Hematopoietic multipotent progenitor cell treated with erythropoietin and hydrocortisone succinate and interleukin-3 and kit ligand, for 4 days (in vitro differentiated cells): ENCODE results near the gene ACSL6.
A peak's percentile ranks its signal among the peaks of the same experiment; 100 is the strongest.

Experiments
- DNase-seq: peaks from one replicate; pipeline ENCODE4 v3.0.0-alpha.2; 2015

ACSL6 gene

DNA sequence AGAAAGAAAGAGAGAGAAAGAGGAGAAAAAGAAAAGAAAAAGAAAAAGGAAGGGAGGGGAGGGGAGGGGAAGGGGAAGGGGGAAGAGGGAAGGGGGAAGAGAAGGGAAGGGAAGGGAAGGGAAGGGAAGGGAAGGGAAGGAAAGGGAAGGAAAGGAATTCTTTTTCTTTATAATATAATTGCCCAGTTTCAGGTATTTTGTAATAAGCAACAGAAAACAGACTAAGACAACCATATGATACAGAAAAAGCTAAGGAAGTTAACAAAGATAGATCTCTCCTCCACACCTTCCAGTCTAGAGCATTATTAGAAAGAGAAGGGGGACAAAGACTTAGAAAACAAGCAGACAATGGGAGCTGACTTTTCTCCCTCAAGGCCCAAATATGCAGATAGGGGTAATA lies 97.0 kb downstream of the ACSL6 start:
- no peak for DNase-seq

DNA sequence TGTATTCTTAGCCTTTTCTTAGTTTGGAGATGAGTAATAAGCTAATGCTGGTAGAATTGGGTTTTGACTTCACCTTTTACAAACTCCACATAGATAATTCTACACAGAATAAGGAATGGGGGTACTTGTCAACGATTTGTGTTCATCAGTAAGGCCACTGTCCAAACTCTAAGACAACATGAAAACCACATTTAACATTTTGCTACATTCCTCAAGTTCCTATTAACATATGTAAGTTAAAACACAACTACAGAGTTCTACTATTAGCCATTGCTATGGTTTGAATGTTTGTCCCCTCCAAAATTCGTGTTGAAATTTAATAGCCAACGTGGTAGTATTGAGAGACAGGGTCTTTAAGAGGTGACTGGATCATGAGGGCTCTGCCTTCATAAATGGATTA lies 97.9 kb downstream of the ACSL6 start:
- no peak for DNase-seq

DNA sequence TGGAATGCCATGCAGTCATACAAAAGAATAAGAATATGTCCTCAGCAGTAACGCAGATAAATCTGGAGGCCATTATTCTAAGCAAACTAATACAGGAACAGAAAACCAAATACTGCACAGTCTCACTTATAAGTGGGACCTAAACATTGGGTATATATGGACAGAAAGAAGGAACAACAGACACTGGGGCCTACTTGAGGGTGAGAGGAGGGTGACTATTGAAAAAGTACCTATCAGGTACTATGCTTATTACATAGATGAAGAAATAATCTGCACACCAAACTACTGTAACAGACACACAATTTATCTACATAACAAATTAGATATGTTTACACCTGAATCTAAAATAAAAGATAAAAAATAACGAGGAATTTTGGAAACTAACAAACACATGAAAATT lies 104.8 kb downstream of the ACSL6 start:
- no peak for DNase-seq

DNA sequence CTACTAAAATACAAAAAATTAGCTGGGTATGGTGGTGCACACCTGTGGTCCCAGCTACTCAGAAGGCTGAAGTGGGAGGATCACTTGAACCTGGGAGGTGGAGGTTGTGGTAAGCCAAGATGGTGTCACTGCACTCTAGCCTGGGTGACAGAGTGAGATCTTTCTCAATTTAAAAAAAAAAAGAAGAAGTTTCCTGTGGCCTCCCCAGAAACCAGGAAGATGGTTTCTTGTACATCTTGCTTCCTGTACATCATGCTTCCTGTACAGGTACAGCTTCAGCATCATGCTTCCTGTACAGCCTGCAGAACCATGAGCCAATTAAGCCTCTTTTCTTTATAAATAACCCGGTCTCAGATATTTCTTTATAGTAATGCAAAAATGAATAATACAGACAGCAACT lies 109.2 kb downstream of the ACSL6 start:
- peak; percentile 2 for DNase-seq
